ENCODE measurements around the gene ALK.

GRCh38 chr2:29323961-29324360 lies 597.4 kb downstream of the ALK start:
- TF ChIP-seq CTCF (IDR thresholded peaks at IDR 0.05) (no peak), POLR2A (IDR thresholded peaks at IDR 0.05) (no peak)
